Natural killer cell (primary cell): ENCODE measurements around the gene CAV2. TPM values are rescaled to one million over a fixed set of nuclear protein-coding genes. Genes with fewer than 3 reads are reported as not detected.

Experiments
- ATAC-seq, 3 donors: fragments of 150-1000 bp in 2 of 3; fragments of 200-7000 bp in 1 of 3; cut with Tn5 transposase; 1 replicate in 1 of 3; 2 replicates in 2 of 3; pipeline ENCODE4 v1.10.0; 2021; ENCODE audit warnings: mild to moderate bottlenecking in 2 of 3, moderate library complexity in 2 of 3
- DNase-seq, 2 donors: peaks; one replicate each; pipeline versions ENCODE4 v3.0.0 to v3.0.0-alpha.2; 2013 to 2021; ENCODE audit warnings: mixed read lengths in 1 of 2
- H3K27ac ChIP-seq: one replicate; pipeline ENCODE4 v1.5.1; 2013; ENCODE audit warnings: mild to moderate bottlenecking, low read length
- H3K27me3 ChIP-seq: one replicate; pipeline ENCODE4 v1.6.1; 2013; ENCODE audit warnings: low read length; ENCODE audit not compliant: control insufficient read depth, insufficient read depth
- H3K36me3 ChIP-seq: one replicate; pipeline ENCODE4 v1.6.1; 2013; ENCODE audit warnings: low read length; ENCODE audit not compliant: control insufficient read depth, insufficient read depth
- H3K4me1 ChIP-seq: one replicate; pipeline ENCODE4 v1.6.1; 2013; ENCODE audit warnings: low read length; ENCODE audit not compliant: control insufficient read depth, insufficient read depth
- H3K4me3 ChIP-seq: one replicate; pipeline ENCODE4 v1.5.1; 2013; ENCODE audit warnings: low read length
- H3K9me3 ChIP-seq: one replicate; pipeline ENCODE4 v1.6.1; 2013; ENCODE audit warnings: low read length; ENCODE audit not compliant: control insufficient read depth, insufficient read depth
- H3K27ac Mint-ChIP-seq, 2 donors: one replicate each; pipeline ENCODE4 v1.8.0; 2022; ENCODE audit warnings: mild to moderate bottlenecking in 2 of 2, mixed read lengths in 2 of 2, moderate library complexity in 1 of 2
- H3K27me3 Mint-ChIP-seq, 2 donors: one replicate each; pipeline ENCODE4 v1.8.0; 2022; ENCODE audit warnings: low read depth in 2 of 2, mixed read lengths in 2 of 2
- H3K36me3 Mint-ChIP-seq: one replicate; pipeline ENCODE4 v1.8.0; 2022; ENCODE audit warnings: mixed read lengths
- H3K4me1 Mint-ChIP-seq, 2 donors: one replicate each; pipeline ENCODE4 v1.8.0; 2022; ENCODE audit warnings: mixed read lengths in 2 of 2
- H3K4me3 Mint-ChIP-seq: one replicate; pipeline ENCODE4 v1.8.0; 2022; ENCODE audit warnings: mild to moderate bottlenecking, moderate library complexity, mixed read lengths
- H3K9me3 Mint-ChIP-seq, 2 donors: one replicate each; pipeline ENCODE4 v1.8.0; 2022; ENCODE audit warnings: mixed read lengths in 2 of 2
- WGBS: methylation state at CpG from one replicate; pipeline ENCODE4 v1.1.7; 2013; ENCODE audit warnings: missing lambda C conversion rate; ENCODE audit not compliant: insufficient coverage; 5-methylcytosine and 5-hydroxymethylcytosine counted together
- intact Hi-C: fragments of 100-400 bp; cut with micrococcal nuclease; formaldehyde crosslinking; loops from one replicate; pipeline ENCODE4 v1.14.2; 2022
- total RNA-seq, 4 donors: library from RNA; stranded (reverse); fragments of 120-200 nt in 1 of 4; gene quantifications; one replicate each; pipeline versions ENCODE4 v1.2.3 to v1.2.4, GENCODE V29; 2013 to 2022
- TF ChIP-seq, protein P1 (sequence below): fragments of 200-600 bp; IDR thresholded peaks from one replicate; pipeline ENCODE4 v1.8.0; 2022; ENCODE audit warnings: antibody characterized with exemption

CAV2 gene
- total RNA-seq, 3 donors from 2014 or later (not counting 1 experiment from before 2014, with no cell fraction given), result 1.9 TPM; not detected in 2

DNA sequence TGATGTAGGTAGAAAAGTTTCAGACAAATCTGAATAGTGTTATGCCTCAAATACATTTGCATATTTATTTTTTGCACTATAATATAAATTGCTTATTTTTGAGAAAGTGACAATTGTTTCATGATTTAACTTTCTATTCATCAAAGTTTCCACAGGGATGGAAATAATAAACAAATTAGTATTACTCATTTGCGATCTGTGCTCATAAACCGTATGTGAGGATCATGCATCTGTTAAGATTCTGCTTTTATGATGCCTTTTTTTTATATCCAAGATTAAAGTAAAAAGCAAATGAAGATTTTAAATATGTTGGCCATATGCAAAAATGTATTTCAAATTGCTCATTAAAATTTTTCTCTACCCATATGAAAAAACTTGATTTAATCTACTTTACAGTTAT, 45.2 kb upstream of the CAV2 start:
- Histone ChIP-seq H3K4me3 (no peak overlapping the region), H3K36me3 (no peaks in the 10 kb centered on the region), H3K9me3 (no peaks in the 10 kb centered on the region), H3K4me1 (no peaks in the 10 kb centered on the region), H3K27ac (no peak overlapping the region), H3K27me3 (no peaks in the 10 kb centered on the region)
- no peak overlapping the region for H3K27ac Mint-ChIP-seq
- H3K36me3 Mint-ChIP-seq, result no peaks in the 10 kb centered on the region
- TF ChIP-seq, protein P1, sequence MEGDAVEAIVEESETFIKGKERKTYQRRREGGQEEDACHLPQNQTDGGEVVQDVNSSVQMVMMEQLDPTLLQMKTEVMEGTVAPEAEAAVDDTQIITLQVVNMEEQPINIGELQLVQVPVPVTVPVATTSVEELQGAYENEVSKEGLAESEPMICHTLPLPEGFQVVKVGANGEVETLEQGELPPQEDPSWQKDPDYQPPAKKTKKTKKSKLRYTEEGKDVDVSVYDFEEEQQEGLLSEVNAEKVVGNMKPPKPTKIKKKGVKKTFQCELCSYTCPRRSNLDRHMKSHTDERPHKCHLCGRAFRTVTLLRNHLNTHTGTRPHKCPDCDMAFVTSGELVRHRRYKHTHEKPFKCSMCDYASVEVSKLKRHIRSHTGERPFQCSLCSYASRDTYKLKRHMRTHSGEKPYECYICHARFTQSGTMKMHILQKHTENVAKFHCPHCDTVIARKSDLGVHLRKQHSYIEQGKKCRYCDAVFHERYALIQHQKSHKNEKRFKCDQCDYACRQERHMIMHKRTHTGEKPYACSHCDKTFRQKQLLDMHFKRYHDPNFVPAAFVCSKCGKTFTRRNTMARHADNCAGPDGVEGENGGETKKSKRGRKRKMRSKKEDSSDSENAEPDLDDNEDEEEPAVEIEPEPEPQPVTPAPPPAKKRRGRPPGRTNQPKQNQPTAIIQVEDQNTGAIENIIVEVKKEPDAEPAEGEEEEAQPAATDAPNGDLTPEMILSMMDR, result no peak
- intact Hi-C loops, result no loop called here
- H3K27me3 Mint-ChIP-seq, result peaks cover 2 to 10% of the 10 kb centered on the region in 2 donors
- no peaks in the 10 kb centered on the region for H3K9me3 Mint-ChIP-seq
- DNase-seq (no peak), ATAC-seq (no peak)
- no peak overlapping the region for H3K4me3 Mint-ChIP-seq
- WGBS, result 90% methylated on average over 2 of the region's 2 CpGs
- H3K4me1 Mint-ChIP-seq, result no peaks in the 10 kb centered on the region

GRCh38 chr7:116455009-116455408, 44.5 kb upstream of the CAV2 start:
- ATAC-seq (no peak), DNase-seq (no peak)
- H3K27me3 Mint-ChIP-seq, result peaks cover 2 to 3% of the 10 kb centered on the region in 2 donors
- Histone ChIP-seq H3K9me3 (no peaks in the 10 kb centered on the region), H3K27ac (no peak overlapping the region), H3K27me3 (no peaks in the 10 kb centered on the region), H3K36me3 (no peaks in the 10 kb centered on the region), H3K4me3 (no peak overlapping the region), H3K4me1 (no peaks in the 10 kb centered on the region)
- TF ChIP-seq, protein P1, result no peak
- H3K4me1 Mint-ChIP-seq, result no peaks in the 10 kb centered on the region
- no peaks in the 10 kb centered on the region for H3K36me3 Mint-ChIP-seq
- intact Hi-C loops, result no loop called here
- 71% methylated on average over 2 of the region's 2 CpGs for WGBS
- no peaks in the 10 kb centered on the region for H3K9me3 Mint-ChIP-seq
- H3K4me3 Mint-ChIP-seq, result no peak overlapping the region
- no peak overlapping the region for H3K27ac Mint-ChIP-seq

- Mint-ChIP-seq H3K4me1 (no peaks in the 10 kb centered on the region), H3K36me3 (no peaks in the 10 kb centered on the region), H3K4me3 (no peak overlapping the region), H3K9me3 (no peaks in the 10 kb centered on the region), H3K27me3 (peaks cover 0 to 2% of the 10 kb centered on the region in 2 donors), H3K27ac (no peak overlapping the region)
- TF ChIP-seq, protein P1, result no peak
- Histone ChIP-seq H3K9me3 (no peaks in the 10 kb centered on the region), H3K27me3 (no peaks in the 10 kb centered on the region), H3K4me3 (no peak overlapping the region), H3K36me3 (no peaks in the 10 kb centered on the region), H3K4me1 (no peaks in the 10 kb centered on the region), H3K27ac (no peak overlapping the region)
- ATAC-seq (no peak), DNase-seq (no peak)
- WGBS, result 87% methylated on average over 1 of the region's 1 CpG
- intact Hi-C loops, result no loop called here
These were observed 44.0 kb upstream of the CAV2 start for GRCh38 chr7:116455499-116455898.

GRCh38 chr7:116461500-116461899, 38.0 kb upstream of the CAV2 start:
- H3K27me3 ChIP-seq, result no peaks in the 10 kb centered on the region
- no peak overlapping the region for H3K4me3 ChIP-seq
- no peaks in the 10 kb centered on the region for H3K36me3 ChIP-seq
- no peak overlapping the region for H3K27ac ChIP-seq
- Mint-ChIP-seq H3K27ac (no peak overlapping the region), H3K36me3 (no peaks in the 10 kb centered on the region), H3K4me1 (no peaks in the 10 kb centered on the region), H3K27me3 (peaks cover 5 to 8% of the 10 kb centered on the region in 2 donors), H3K9me3 (no peaks in the 10 kb centered on the region), H3K4me3 (no peak overlapping the region)
- TF ChIP-seq, protein P1, result no peak
- no peaks in the 10 kb centered on the region for H3K4me1 ChIP-seq
- intact Hi-C loops, result no loop called here
- no peaks in the 10 kb centered on the region for H3K9me3 ChIP-seq
- DNase-seq (no peak), ATAC-seq (no peak)
